ENCODE data around the gene ABCA8.

ABCA8 gene

GRCh38 chr17:68943123-68943811, 11.9 kb downstream of the ABCA8 start:
- no peak for DNase-seq

- no peak for DNase-seq
Observed at GRCh38 chr17:68942389-68942788, 12.8 kb downstream of the ABCA8 start.

- DNase-seq, result no peak
Observed at GRCh38 chr17:68941761-68942160, 13.4 kb downstream of the ABCA8 start.

- no peak for DNase-seq
Observed at GRCh38 chr17:68939195-68939594, 16.0 kb downstream of the ABCA8 start.

- no peak for DNase-seq
Observed at GRCh38 chr17:68937890-68938514, 17.2 kb downstream of the ABCA8 start.

- no peak for DNase-seq
Observed at GRCh38 chr17:68927516-68927915, 27.7 kb downstream of the ABCA8 start.

- no peak for DNase-seq
Observed at GRCh38 chr17:68924793-68925720, 30.1 kb downstream of the ABCA8 start.

GRCh38 chr17:68910789-68911431, 44.3 kb downstream of the ABCA8 start:
- no peak for DNase-seq

GRCh38 chr17:68910251-68910705, 44.9 kb downstream of the ABCA8 start:
- no peak for DNase-seq

- no peak for DNase-seq
Observed at GRCh38 chr17:68909066-68909465, 46.1 kb downstream of the ABCA8 start.

GRCh38 chr17:68908045-68908444, 47.1 kb downstream of the ABCA8 start:
- no peak for DNase-seq

- DNase-seq, result no peak
Observed at GRCh38 chr17:68906638-68907037, 48.6 kb downstream of the ABCA8 start.

- no peak for DNase-seq
Observed at GRCh38 chr17:68903286-68903685, 51.9 kb downstream of the ABCA8 start.

GRCh38 chr17:68897557-68897956, 57.6 kb downstream of the ABCA8 start:
- no peak for DNase-seq

GRCh38 chr17:68892658-68893057, 62.5 kb downstream of the ABCA8 start:
- no peak for DNase-seq

- no peak for DNase-seq
Observed at GRCh38 chr17:68892193-68892592, 63.0 kb downstream of the ABCA8 start.

- no peak for DNase-seq
Observed at GRCh38 chr17:68886401-68886800, 68.8 kb downstream of the ABCA8 start.

GRCh38 chr17:68884888-68885287, 70.3 kb downstream of the ABCA8 start:
- no peak for DNase-seq

GRCh38 chr17:68878226-68878885, 76.8 kb downstream of the ABCA8 start:
- DNase-seq, result no peak

- no peak for DNase-seq
Observed at GRCh38 chr17:68871447-68871846, 83.7 kb downstream of the ABCA8 start.

GRCh38 chr17:68870976-68871375, 84.2 kb downstream of the ABCA8 start:
- no peak for DNase-seq

- DNase-seq, result no peak
Observed at GRCh38 chr17:68870161-68870826, 84.9 kb downstream of the ABCA8 start.
